Measurements from ENCODE around the gene MARVELD1. TPM values are rescaled to one million over a fixed set of nuclear protein-coding genes. Genes with fewer than 3 reads are reported as not detected.
A peak's percentile ranks its signal among the peaks of the same experiment; 100 is the strongest.

The MARVELD1 gene
- total RNA-seq, 2 donors from 2014 or later, result 8.5 to 26.5 TPM

- H3K36me3 ChIP-seq, result no peaks in the 10 kb centered on the region
- H3K9me3 ChIP-seq, result no peaks in the 10 kb centered on the region
- H3K4me1 ChIP-seq, result peaks cover 0 to 4% of the 10 kb centered on the region in 2 donors
- no peak overlapping the region for H3K4me3 ChIP-seq
- H3K27me3 ChIP-seq, result no peaks in the 10 kb centered on the region
- DNase-seq (ENCODE audit: low spot score), result no peak
- H3K27ac ChIP-seq, result no peak overlapping the region
- TF ChIP-seq CTCF (IDR thresholded peaks at IDR 0.05), result no peak
Observed at GRCh38 chr10:97729014-97729413, 15.5 kb downstream of the MARVELD1 start.

- TF ChIP-seq CTCF (IDR thresholded peaks at IDR 0.05), result peak; percentile 82 to 90
- no peak overlapping the region for H3K27ac ChIP-seq
Observed at GRCh38 chr10:97731346-97732051, 18.0 kb downstream of the MARVELD1 start.

GRCh38 chr10:97732052-97732359 is 18.5 kb downstream of the MARVELD1 start:
- H3K9me3 ChIP-seq, result no peaks in the 10 kb centered on the region
- no peaks in the 10 kb centered on the region for H3K27me3 ChIP-seq
- no peak overlapping the region for H3K4me3 ChIP-seq
- no peak overlapping the region for H3K27ac ChIP-seq
- peak in 1 of 2 donors; percentile 4 for TF ChIP-seq CTCF (IDR thresholded peaks at IDR 0.05)
- H3K4me1 ChIP-seq, result peaks cover 0 to 4% of the 10 kb centered on the region in 2 donors
- H3K36me3 ChIP-seq, result no peaks in the 10 kb centered on the region
- no peak for DNase-seq (ENCODE audit: low spot score)

More at GRCh38 chr10:97731346-97732051, 18.0 kb downstream of the MARVELD1 start:
- no peak overlapping the region for H3K4me3 ChIP-seq
- H3K9me3 ChIP-seq, result no peaks in the 10 kb centered on the region
- peaks cover 0 to 4% of the 10 kb centered on the region in 2 donors for H3K4me1 ChIP-seq
- DNase-seq (ENCODE audit: low spot score), result peak; percentile 79
- H3K27me3 ChIP-seq, result no peaks in the 10 kb centered on the region
- H3K36me3 ChIP-seq, result no peaks in the 10 kb centered on the region

DNA sequence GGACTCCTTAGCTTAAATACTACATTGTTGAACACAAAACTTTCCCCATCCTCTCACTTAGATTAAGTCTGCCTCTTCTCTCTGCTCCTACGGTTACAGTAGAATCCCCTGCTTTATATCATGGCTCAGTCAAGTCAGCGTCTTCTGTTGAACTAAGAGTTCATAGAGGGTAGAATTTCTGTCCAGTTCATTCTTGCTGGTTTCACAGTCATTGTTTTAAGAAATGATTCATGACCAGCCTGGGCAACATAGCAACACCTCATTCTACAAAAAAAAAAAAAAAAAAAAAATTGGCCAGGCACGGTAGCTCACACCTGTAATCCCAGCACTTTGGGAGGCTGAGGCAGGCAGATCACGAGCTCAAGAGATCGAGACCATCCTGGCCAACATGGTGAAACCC is 19.7 kb downstream of the MARVELD1 start:
- Histone ChIP-seq H3K27ac (no peak overlapping the region), H3K36me3 (no peaks in the 10 kb centered on the region), H3K27me3 (no peaks in the 10 kb centered on the region), H3K4me1 (peaks cover 0 to 11% of the 10 kb centered on the region in 2 donors), H3K4me3 (no peak overlapping the region), H3K9me3 (no peaks in the 10 kb centered on the region)
- no peak for DNase-seq (ENCODE audit: low spot score)
- no peak for TF ChIP-seq CTCF (IDR thresholded peaks at IDR 0.05)

- no peaks in the 10 kb centered on the region for H3K27me3 ChIP-seq
- DNase-seq (ENCODE audit: low spot score), result no peak
- no peak overlapping the region for H3K27ac ChIP-seq
- no peaks in the 10 kb centered on the region for H3K9me3 ChIP-seq
- TF ChIP-seq CTCF (IDR thresholded peaks at IDR 0.05), result no peak
- H3K4me1 ChIP-seq, result peaks cover 0 to 19% of the 10 kb centered on the region in 2 donors
- peaks cover 4% of the 10 kb centered on the region for H3K36me3 ChIP-seq
- no peak overlapping the region for H3K4me3 ChIP-seq
Observed at GRCh38 chr10:97734021-97734420, 20.5 kb downstream of the MARVELD1 start.

DNA sequence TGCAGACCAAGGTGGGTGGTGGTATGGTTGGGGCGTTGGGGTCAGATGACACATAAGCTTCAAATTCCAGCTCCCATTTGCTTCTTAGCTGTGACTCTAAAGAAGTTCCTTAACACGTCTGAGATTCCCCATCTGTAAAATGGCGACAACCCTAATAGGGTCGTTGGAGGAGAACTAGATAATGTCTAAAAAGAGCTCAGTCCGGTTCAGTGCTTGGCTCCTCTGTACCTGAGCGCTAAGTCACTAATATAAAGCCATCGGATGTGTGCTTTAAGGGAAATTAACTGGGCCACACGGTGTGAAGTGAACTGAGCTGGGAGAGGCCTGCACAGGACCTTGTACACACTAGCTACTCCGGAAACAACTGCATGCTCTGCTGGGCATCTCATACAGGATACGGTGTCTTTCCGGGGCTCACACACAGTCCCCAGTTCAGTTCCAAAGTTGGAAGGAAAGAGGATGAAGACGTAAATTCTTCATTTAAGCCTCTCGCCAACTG is 22.9 kb downstream of the MARVELD1 start:
- Histone ChIP-seq H3K4me3 (peak overlapping the region in 1 of 2 donors; percentile 85), H3K36me3 (peaks cover 16% of the 10 kb centered on the region), H3K27ac (peak overlapping the region; percentile 84 to 86), H3K4me1 (peaks cover 0 to 38% of the 10 kb centered on the region in 2 donors), H3K9me3 (no peaks in the 10 kb centered on the region), H3K27me3 (no peaks in the 10 kb centered on the region)
- no peak for TF ChIP-seq CTCF (IDR thresholded peaks at IDR 0.05)
- no peak for DNase-seq (ENCODE audit: low spot score)
